ENCODE measurements around the gene NPC2.
"Not testable (repeated sequence)": the region's sequence is repeated elsewhere in the genome, so short reads cannot be mapped to it uniquely, and the experiment has no call there.

The NPC2 gene

DNA sequence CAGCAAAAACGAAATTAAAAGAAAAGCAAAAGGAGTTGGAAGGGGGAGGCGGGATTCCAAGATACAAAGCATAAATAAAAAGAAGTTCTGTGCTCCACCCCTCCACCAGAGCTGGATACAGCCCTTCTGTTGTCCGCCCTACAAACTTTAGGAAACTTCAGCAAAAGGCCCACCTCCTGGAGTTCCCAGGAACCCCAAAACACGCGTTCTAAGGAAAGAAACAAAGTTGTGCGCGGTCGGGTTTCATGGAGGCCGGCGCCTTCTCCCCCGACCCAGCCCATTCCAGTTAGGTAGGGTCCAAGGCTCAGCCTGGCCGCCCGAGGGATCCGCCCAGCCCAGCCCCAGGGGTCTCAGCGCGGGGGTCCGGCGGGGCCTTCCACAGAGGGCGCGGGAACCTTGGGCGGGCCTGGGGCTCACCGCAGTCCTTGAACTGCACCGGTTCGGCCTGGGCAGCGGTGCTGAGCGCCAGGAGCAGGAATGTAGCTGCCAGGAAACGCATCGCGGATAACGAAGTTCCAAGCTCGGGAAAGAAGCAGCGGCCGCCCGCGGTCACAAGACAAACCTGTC is at the start of gene NPC2:
TSS of gene NPC2 (minus strand) at position 530 of the 567 bp plus-strand sequence. CDS start at position 499, 31 bp downstream.
- DNase-seq = no peak

- no peak for DNase-seq
Measured at GRCh38 chr14:74542056-74542685, 49.1 kb upstream of the NPC2 start.

- DNase-seq = no peak
Measured at GRCh38 chr14:74541225-74541624, 48.1 kb upstream of the NPC2 start.

DNA sequence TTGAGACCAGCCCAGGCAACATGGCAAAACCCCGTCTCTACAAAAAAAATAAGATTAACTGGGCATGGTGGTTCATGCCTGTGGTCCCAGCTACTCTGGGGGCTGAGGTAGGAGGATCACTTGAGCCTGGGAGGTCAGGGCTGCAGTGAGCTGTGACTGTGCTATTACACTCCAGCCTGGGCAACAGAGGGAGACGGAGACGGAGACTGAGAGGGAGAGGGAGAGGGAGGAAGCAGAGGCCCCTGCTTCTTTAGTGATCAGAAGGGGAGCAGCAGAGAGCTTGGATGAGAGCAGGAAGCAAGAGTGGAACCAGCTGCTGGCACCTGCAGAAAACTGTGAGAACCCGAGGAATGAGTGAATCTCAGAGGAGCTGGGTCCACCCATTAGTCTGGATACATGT is 46.4 kb upstream of the NPC2 start:
- no peak for DNase-seq

DNA sequence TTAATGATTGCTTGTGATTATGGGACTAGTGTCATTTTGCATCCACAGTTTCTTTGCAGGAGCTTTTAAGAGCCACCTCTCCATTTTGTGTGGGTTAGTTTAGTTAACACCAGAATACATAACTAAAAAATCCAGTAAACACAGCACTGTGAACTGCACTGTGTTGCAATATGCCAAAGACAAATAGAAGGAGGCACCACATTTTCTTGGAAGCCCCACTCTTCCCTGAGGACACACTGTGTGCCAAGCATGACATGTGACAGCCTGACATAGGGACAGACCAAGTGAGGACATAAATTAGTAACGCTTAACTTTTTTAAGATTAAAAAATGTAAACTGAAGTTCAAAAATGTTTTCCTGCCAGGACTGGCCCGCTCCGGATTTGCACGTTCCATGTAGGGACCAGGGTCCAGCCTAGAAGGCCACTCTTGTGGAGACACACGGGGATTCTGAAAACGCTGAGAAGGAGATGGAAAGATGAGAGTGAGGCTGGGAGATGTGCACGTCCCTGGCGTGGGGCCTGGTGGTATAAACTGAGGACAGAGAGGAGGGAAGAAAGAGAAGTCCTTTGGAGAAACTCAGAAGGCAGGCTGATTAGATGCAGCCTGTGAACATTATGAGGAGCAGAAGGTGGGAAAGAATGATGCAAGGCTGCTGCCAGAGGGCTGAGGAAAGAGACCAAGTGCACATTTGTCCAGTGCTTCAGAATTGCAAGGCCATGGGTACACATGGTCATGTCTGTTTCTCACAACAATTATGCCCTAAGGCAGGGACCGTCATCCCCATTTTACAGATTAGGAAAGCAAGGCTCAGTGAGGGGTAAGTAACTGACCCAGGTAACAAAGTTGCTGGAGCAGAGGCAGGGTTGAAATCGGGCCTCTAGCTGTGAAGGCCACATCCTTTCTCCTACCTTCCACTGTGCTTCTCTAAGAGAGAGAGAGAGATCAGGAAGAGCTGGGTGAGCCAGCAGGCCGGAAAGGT is 45.6 kb upstream of the NPC2 start:
- no peak for DNase-seq

DNA sequence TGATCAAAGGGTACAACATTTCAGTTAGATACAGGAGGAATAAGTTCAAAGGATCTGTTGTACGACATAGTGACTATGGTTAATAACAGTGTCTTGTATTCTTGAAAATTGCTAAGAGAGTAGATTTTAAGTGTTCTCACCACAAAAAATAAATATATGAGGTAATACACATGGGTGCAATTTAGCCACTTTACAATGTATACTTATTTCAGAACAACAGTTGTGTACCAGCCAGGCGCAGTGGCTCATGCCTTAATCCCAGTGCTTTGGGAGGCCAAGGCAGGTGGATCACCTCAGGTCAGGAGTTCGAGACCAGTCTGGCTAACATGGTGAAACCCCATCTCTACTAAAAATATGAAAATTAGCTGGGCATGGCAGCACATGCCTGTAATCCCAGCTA is 43.2 kb upstream of the NPC2 start:
- DNase-seq = not testable (repeated sequence)

DNA sequence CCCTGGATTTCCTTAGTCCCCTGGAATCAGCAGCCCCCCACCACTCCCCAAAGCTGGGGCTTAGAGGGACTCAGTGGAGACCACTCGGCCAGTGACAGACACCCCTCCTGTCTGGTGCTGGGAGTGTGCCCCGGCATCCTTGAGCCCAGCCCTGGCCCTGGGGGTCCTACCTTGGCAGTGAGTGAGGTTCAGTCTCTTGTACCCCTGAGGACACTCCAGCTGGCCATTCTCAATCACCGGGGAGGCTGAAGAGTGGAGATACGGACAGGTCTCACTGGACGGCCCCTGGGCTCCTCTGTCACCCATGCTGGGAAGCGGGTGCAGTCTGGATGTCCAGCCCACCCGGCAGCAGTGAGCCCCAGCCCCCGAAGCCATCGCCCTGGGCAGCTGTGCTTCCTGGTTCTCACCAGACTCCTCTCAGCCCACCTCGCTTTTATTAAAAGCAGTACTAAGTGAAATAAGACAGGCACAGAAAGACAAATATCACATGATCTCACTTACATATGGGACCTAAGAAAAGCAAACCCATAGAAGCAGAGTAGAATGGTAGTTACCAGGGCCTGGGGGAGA is 42.7 kb upstream of the NPC2 start:
- no peak for DNase-seq

DNA sequence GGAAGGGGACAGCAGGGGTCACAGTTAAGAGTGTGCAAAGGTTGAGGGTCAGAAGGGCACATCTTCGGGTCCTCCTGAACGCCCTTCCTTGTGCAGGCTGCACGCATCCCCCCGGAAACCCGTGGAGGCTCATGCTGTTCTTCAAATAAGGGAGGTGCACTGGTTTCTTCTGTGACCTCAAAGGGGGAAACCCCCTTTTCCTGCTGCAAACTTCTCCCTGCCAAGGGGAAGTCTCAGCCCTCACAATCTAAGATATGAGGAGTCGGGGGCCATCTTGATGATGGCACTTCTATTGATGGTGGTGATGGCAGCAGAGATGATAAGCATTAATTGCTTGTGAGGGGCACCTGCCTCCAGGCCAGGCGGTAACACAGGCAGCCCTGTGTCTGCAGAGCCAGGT is 40.5 kb upstream of the NPC2 start:
- no peak for DNase-seq

DNA sequence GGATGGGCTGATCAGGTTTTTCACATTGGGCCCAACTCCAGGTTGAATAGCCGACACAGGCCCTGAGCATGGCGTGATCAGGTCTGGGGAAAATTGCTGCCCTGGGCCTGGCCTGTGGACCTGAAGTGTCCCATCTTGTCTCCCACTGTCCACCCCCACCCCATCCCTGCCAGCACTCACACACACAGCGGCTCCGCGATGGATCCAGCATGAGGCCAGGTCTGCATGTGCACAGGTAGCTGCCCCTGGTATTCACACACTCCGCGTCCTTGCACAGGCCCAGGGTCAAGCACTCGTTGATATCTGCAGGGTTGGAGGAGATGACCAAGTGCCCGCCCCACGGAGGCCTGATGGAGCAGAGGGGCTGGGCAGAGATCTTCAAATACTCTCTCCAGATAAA is 39.1 kb upstream of the NPC2 start:
- DNase-seq = no peak

- no peak for DNase-seq
Measured at GRCh38 chr14:74531467-74531866, 38.4 kb upstream of the NPC2 start.

GRCh38 chr14:74531006-74531405 is 37.9 kb upstream of the NPC2 start:
- DNase-seq = no peak

- DNase-seq = no peak
Measured at GRCh38 chr14:74528886-74529285, 35.8 kb upstream of the NPC2 start.

DNA sequence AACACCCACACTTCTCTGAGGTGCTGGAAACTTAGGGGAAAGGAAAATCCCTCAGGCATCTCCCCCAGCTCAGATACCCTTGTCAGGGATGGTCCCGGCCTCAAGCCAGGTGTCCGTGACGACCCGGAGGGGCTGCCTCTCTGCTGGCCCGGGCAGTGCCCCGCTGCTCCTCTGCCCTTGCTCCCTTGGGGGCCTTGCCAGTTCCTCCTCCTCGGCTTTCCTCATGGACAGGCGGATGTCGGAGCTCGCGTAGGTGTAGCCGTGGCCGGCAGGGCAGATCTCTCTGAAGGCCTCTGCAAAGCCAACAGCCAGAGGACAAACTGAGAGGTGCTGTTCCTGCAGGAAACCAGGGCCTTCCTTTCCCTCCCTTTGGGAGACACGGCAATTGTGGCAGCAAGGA is 35.3 kb upstream of the NPC2 start:
- DNase-seq = no peak

GRCh38 chr14:74527736-74528280 is 34.7 kb upstream of the NPC2 start:
- no peak for DNase-seq

DNA sequence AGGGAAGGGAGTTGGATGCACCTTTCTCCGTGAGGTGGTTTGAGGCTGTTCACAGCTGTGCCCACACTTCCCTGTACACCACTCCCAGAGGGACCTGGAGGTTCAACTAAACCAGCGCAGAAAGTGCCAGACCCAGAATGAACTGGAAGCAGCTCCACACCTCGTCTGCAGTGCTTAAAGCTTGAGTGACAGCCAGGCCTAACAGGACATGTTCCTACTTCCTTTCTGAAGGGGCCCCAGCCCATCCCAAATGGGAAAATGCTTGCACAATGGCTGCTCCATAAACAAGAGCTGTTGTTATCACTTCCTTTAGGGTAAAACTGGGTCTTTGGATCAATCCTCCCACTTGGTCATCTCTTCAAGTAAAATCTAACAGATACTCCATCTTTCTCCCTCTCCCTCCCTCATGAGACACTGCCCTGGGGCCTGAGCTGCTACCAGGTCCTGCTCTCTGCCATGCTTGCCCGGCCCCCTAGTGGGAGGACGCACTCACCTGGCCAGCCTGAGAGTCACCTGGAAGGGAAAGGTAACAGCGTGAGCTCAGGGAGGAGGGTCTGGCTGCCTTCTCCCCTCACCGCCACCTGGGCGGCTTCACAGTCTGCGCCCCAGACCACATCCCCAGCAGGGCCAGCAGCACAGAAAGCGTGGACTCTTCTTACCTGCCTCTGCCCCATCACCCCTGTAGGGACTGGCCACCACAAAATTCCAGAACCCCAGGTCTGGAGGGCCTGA is 33.9 kb upstream of the NPC2 start:
- no peak for DNase-seq

DNA sequence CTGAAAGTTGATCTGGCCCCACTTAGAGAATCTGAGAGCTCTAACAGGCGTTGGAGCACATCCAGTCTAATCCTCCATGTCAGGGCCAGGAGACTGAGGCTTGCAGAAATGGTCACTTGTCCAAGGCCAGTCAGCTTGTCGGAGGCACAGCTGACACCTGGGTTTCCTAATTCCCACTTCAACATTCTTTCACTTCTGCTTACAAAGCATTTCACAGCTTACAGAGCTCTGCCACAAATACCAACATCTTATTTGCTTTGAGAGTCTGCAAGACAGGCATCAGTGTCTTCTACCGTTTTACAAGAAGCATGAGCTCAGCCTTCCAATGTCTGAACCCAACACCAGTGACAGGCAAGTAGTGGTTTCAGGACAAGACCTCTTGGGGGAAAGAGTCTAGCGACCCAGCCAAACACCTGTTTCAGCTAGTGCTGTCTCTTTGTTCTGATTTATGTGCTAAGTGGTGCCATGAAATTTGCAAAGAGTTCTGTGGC is 32.3 kb upstream of the NPC2 start:
- DNase-seq = no peak

DNA sequence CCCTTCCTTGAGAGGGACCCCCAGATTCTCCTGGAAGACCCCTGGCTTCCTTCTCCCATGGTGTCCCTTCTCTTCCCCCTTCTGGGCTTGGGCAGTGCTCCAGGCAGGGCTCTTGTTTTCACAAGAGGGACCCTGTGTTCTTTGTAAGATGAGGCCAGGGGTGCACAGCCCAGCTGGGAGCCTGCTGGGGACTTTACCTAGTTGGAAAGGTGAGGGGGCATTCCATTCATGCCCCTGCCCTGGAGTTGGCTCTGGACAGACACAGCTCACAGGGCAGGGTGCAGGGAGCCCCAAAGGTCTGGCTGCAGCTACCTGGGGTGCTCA is 31.7 kb upstream of the NPC2 start:
- DNase-seq = no peak

- DNase-seq = no peak
Measured at GRCh38 chr14:74524076-74524811, 31.1 kb upstream of the NPC2 start.

DNA sequence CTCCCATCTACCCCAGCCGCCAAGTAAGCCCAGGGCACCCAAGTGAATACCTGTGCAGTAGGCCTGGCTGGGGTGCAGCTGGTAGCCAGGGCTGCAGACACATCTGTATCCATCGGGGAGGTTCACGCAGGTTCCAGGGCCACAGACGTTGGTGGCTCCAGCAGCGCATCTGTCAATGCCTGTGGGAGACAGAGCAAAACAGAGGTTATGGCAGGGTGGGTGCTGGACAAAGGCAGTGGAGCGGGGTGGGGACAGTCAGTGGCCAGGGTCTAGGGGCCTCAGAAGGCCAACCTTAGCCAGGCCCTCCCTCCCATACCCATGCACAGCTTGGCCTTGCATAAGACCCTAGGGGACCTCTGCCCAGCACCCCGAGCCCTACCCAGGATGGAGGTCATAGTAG is 29.6 kb upstream of the NPC2 start:
- DNase-seq = no peak

- no peak for DNase-seq
Measured at GRCh38 chr14:74521756-74522155, 28.7 kb upstream of the NPC2 start.

- DNase-seq = no peak
Measured at GRCh38 chr14:74519316-74520074, 26.4 kb upstream of the NPC2 start.

All from NK-92 treated with Interleukin-12 subunit alpha and Interleukin-12 subunit beta, amount 100 ng/mL, for 24 hours (cell line).